Stomach (tissue), 9 donors: ENCODE data around the gene LIMK1. TPM values are rescaled to one million over a fixed set of nuclear protein-coding genes. Genes with fewer than 3 reads are reported as not detected.
"Not testable (repeated sequence)": the region's sequence is repeated elsewhere in the genome, so short reads cannot be mapped to it uniquely, and the experiment has no call there.

Experiments
- DNase-seq, 2 donors: peaks; one replicate each; pipeline versions ENCODE4 v3.0.0 to v3.0.0-alpha.2; 2013 to 2019
- H3K27ac ChIP-seq, 5 donors: fragments of 200-600 bp in 4 of 5; sonication (generic) in 4 of 5; one replicate each; pipeline ENCODE4 v1.5.1; 2013 to 2019; ENCODE audit warnings: mild to moderate bottlenecking in 1 of 5, moderate library complexity in 1 of 5
- H3K27me3 ChIP-seq, 3 donors: fragments of 200-600 bp; sonication (generic); one replicate each; pipeline ENCODE4 v1.5.1; 2017 to 2019; ENCODE audit warnings: mixed run types in 1 of 3
- H3K36me3 ChIP-seq, 4 donors: fragments of 200-600 bp; sonication (generic); 1 replicate in 3 of 4; 2 replicates in 1 of 4; pipeline ENCODE4 v1.5.1; 2016 to 2019
- H3K4me1 ChIP-seq, 4 donors: fragments of 200-600 bp; sonication (generic); one replicate each; pipeline ENCODE4 v1.5.1; 2016 to 2019
- H3K4me3 ChIP-seq, 4 donors: fragments of 200-600 bp; sonication (generic) in 3 of 4; one replicate each; pipeline ENCODE4 v1.5.1; 2016 to 2019; ENCODE audit warnings: mild to moderate bottlenecking in 1 of 4
- H3K9me3 ChIP-seq, 4 donors: fragments of 200-600 bp; sonication (generic); one replicate each; pipeline ENCODE4 v1.5.1; 2016 to 2019
- CTCF ChIP-seq, 7 experiments: fragments of 450-650 bp in 4 of 7; fragments of 200-600 bp in 3 of 7; sonication (generic) in 3 of 7; IDR thresholded peaks; one replicate each; pipeline ENCODE4 v1.5.1; 2016 to 2019; ENCODE audit warnings: antibody characterized with exemption in 7 of 7, control low read depth in 2 of 7, mild to moderate bottlenecking in 1 of 7
- EP300 ChIP-seq: sonication (generic); formaldehyde crosslinking; IDR thresholded peaks from one replicate; pipeline ENCODE4 v1.6.1; 2017; ENCODE audit warnings: antibody characterized with exemption
- POLR2A ChIP-seq, 4 donors: fragments of 450-650 bp; IDR thresholded peaks; one replicate each; pipeline ENCODE4 v1.6.1; 2016; ENCODE audit warnings: antibody characterized with exemption in 4 of 4, control low read depth in 2 of 4, mild to moderate bottlenecking in 1 of 4, moderate library complexity in 1 of 4
- POLR2AphosphoS5 ChIP-seq, 3 donors: sonication (generic); formaldehyde crosslinking; IDR thresholded peaks; one replicate each; pipeline ENCODE4 v1.6.1; 2016; ENCODE audit warnings: antibody characterized with exemption in 3 of 3
- WGBS, 5 donors: extraction: QIAGEN DNeasy Blood & Tissue Kit in 3 of 5; methylation state at CpG; one replicate each; pipeline versions ENCODE4 v1.1.5 to v1.1.7; 2013 to 2018; 5-methylcytosine and 5-hydroxymethylcytosine counted together
- intact Hi-C: fragments of 100-400 bp; cut with DNase I; formaldehyde crosslinking; loops from one replicate; pipeline ENCODE4 v1.15.1; 2023; ENCODE audit warnings: low total_unique reads
- polyA plus RNA-seq, 3 donors: library from polyadenylated mRNA; stranded (reverse); fragments of 200-250 nt; gene quantifications; one replicate each; pipeline ENCODE4 v1.2.3, GENCODE V29; 2013
- total RNA-seq, 5 donors: library from RNA; depleted of rRNA; stranded (reverse); fragments of >200 nt; gene quantifications; one replicate each; pipeline versions ENCODE4 v1.1.0 to v1.2.3, GENCODE V29; 2014 to 2016
- donor health status: healthy with polysubstance abuse.
- donor health status: Bipolar disorder and iron deficiency.
- donor health status: healthy.

The LIMK1 gene
- total and polyA plus RNA-seq, 8 donors = 2.9 to 26.6 (median 8.7) TPM

- Histone ChIP-seq H3K27me3 (no peaks in the 10 kb centered on the region), H3K4me3 (no peak overlapping the region), H3K9me3 (no peaks in the 10 kb centered on the region), H3K36me3 (no peaks in the 10 kb centered on the region), H3K27ac (peak overlapping the region in 2 of 5 donors; percentile 7 to 44), H3K4me1 (peaks cover 0 to 17% (median 8%) of the 10 kb centered on the region in 4 donors)
- 14 to 32% (median 17%) methylated on average over 7 of the region's 7 CpGs for WGBS, 5 donors
- intact Hi-C loops = no loop called here
- TF ChIP-seq POLR2AphosphoS5 (IDR thresholded peaks at IDR 0.05) = no peak
- no peak for TF ChIP-seq POLR2A (IDR thresholded peaks at IDR 0.05)
- no peak for TF ChIP-seq EP300
- no peak for TF ChIP-seq CTCF (IDR thresholded peaks at IDR 0.05)
- peak in 1 of 2 donors; percentile 63 for DNase-seq
These were observed 81.4 kb downstream of the LIMK1 start for GRCh38 chr7:74164985-74165456.

DNA sequence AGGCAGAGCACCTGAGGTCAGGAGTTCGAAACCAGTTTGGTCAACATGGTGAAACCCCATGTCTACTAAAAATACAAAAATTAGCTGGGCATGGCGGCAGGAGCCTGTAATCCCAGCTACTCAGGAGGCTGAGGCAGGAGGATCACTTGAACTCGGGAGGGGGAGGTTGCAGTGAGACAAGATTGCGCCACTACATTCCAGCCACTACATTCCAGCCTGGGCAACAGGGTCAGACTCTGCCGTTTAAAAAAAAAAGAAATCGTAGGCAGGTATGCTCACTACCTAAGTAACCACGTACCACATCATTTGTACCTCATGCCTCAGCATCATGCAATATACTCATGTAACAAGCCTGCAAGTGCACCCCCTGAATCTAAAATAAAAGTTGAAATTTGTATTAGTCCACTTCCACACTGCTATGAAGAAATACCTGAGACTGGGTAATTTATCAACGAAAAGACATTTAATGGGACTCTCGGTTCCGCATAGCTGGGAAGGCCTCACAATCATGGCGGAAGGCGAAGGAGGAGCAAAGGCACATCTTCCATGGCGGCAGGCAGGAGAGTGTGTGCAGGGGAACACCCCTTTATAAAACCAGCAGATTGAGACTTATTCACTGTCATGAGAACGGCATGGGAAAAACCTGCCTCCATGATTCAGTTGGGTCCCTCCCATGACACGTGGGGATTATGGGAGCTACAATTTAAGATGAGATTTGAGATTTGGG lies 82.4 kb downstream of the LIMK1 start:
- WGBS, 5 donors = 94 to 97% (median 96%) methylated on average over 15 of the region's 15 CpGs
- H3K4me1 ChIP-seq = peaks cover 0 to 17% (median 8%) of the 10 kb centered on the region in 4 donors
- H3K36me3 ChIP-seq = no peaks in the 10 kb centered on the region
- H3K27me3 ChIP-seq = no peaks in the 10 kb centered on the region
- no peaks in the 10 kb centered on the region for H3K9me3 ChIP-seq
- TF ChIP-seq EP300 (no peak), CTCF (IDR thresholded peaks at IDR 0.05) (no peak), POLR2AphosphoS5 (IDR thresholded peaks at IDR 0.05) (no peak), POLR2A (IDR thresholded peaks at IDR 0.05) (no peak)
- no peak overlapping the region for H3K4me3 ChIP-seq
- no peak for DNase-seq
- intact Hi-C loops = no loop called here
- peak overlapping the region in 3 of 5 donors; percentile 7 to 74 (median 59) for H3K27ac ChIP-seq

DNA sequence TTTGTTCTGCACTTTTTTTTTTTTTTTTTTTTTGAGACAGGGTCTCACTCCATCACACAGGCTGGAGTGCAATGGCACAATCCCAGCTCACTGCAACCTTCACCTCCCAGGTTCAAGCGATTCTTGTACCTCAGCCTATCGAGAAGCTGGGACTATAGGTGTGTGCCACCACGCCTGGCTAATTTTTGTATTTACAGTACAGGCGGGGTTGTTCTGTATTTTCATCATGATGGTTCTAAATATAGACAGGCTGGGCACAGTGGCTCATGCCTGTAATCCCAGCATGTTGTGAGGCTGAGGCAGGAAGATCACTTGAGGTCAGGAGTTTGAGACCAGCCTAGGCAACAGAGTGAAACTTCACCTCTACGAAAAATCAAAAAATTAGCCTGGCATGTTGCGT lies 83.7 kb downstream of the LIMK1 start:
- intact Hi-C loops, H3K4me3 ChIP-seq, H3K9me3 ChIP-seq, H3K36me3 ChIP-seq, H3K27me3 ChIP-seq: not testable (repeated sequence)
- Histone ChIP-seq H3K4me1 (peaks cover 0 to 18% (median 9%) of the 10 kb centered on the region in 4 donors), H3K27ac (peak overlapping the region; percentile 59 to 75 (median 66))
- WGBS, 5 donors = 43 to 65% (median 58%) methylated on average over 6 of the region's 6 CpGs
- TF ChIP-seq POLR2AphosphoS5 (IDR thresholded peaks at IDR 0.05) = peak in 2 of 3 donors; percentile 10 to 48
- DNase-seq = peak; percentile 53 to 69

Other genes with a start within 250 kb of the LIMK1 start
- gene METTL27, start 241.3 kb upstream of the LIMK1 start, total RNA-seq = 1 to 10 TPM in 2 of 5 donors, under 1 TPM in 1, not detected in 2; 0.87 to 4.8 (median 3.0) TPM
- under 1 TPM in 1 of 3 donors, not detected in 2; 0.80 TPM for gene METTL27, start 241.3 kb upstream of the LIMK1 start, polyA plus RNA-seq
- not detected for gene TMEM270, start 222.6 kb upstream of the LIMK1 start, total RNA-seq
- not detected for gene TMEM270, start 222.6 kb upstream of the LIMK1 start, polyA plus RNA-seq
- 100 to 1,000 TPM in 3 of 5 donors, 10 to 100 TPM in 2; 30.3 to 274 (median 122) TPM for gene ELN, start 55.6 kb upstream of the LIMK1 start, total RNA-seq
- gene ELN, start 55.6 kb upstream of the LIMK1 start, polyA plus RNA-seq = 10 to 100 TPM; 19.4 to 57.6 (median 28.8) TPM
- gene EIF4H, start 90.6 kb downstream of the LIMK1 start, total RNA-seq = 100 to 1,000 TPM in 4 of 5 donors, 10 to 100 TPM in 1; 71.2 to 235 (median 180) TPM
- 100 to 1,000 TPM; 144 to 206 (median 149) TPM for gene EIF4H, start 90.6 kb downstream of the LIMK1 start, polyA plus RNA-seq
- gene LAT2, start 126.2 kb downstream of the LIMK1 start, total RNA-seq = 100 to 1,000 TPM in 1 of 5 donors, 1 to 10 TPM in 3, under 1 TPM in 1; 0.45 to 150 (median 3.9) TPM
- 1 to 10 TPM; 6.3 to 8.7 (median 7.2) TPM for gene LAT2, start 126.2 kb downstream of the LIMK1 start, polyA plus RNA-seq
- gene RFC2, start 170.6 kb downstream of the LIMK1 start, total RNA-seq = 10 to 100 TPM in 4 of 5 donors, 1 to 10 TPM in 1; 7.7 to 39.1 (median 18.2) TPM
- 10 to 100 TPM; 22.0 to 27.8 (median 24.0) TPM for gene RFC2, start 170.6 kb downstream of the LIMK1 start, polyA plus RNA-seq
- 100 to 1,000 TPM in 1 of 5 donors, 10 to 100 TPM in 4; 20.7 to 485 (median 24.5) TPM for gene CLIP2, start 205.6 kb downstream of the LIMK1 start, total RNA-seq
- gene CLIP2, start 205.6 kb downstream of the LIMK1 start, polyA plus RNA-seq = 10 to 100 TPM in 2 of 3 donors, 1 to 10 TPM in 1; 4.5 to 24.1 (median 10.5) TPM